Karpas-422 (cell line): Measurements from ENCODE around the gene NABP1. TPM values are rescaled to one million over a fixed set of nuclear protein-coding genes. Genes with fewer than 3 reads are reported as not detected.

Experiments used
- DNase-seq: peaks from one replicate; pipeline ENCODE4 v3.0.0-alpha.2; 2015
- H2AFZ ChIP-seq: fragments of 200-600 bp; sonication (generic); 2 replicates; pipeline ENCODE4 v1.6.1; 2014; ENCODE audit warnings: antibody characterized with exemption, low read length, mixed read lengths
- H3K27ac ChIP-seq: fragments of 200-600 bp; sonication (generic); 2 replicates; pipeline ENCODE4 v1.5.1; 2014; ENCODE audit warnings: mild to moderate bottlenecking, low read length, moderate library complexity
- H3K27me3 ChIP-seq: fragments of 200-600 bp; sonication (generic); 2 replicates; pipeline ENCODE4 v1.6.1; 2014; ENCODE audit warnings: low read length, mixed read lengths
- H3K36me3 ChIP-seq: fragments of 200-600 bp; sonication (generic); 2 replicates; pipeline ENCODE4 v1.6.1; 2014; ENCODE audit warnings: low read length, mixed read lengths; ENCODE audit not compliant: insufficient read depth
- H3K4me1 ChIP-seq: fragments of 200-600 bp; sonication (generic); 2 replicates; pipeline ENCODE4 v1.6.1; 2014; ENCODE audit warnings: mild to moderate bottlenecking, low read length, mixed read lengths
- H3K4me2 ChIP-seq: fragments of 200-600 bp; sonication (generic); 2 replicates; pipeline ENCODE4 v1.6.1; 2014; ENCODE audit warnings: low read length, low read depth, mild to moderate bottlenecking; ENCODE audit not compliant: poor library complexity, severe bottlenecking
- H3K4me3 ChIP-seq: fragments of 200-600 bp; sonication (generic); 2 replicates; pipeline ENCODE4 v1.5.1; 2014; ENCODE audit warnings: mild to moderate bottlenecking, antibody characterized with exemption, low read length, mixed read lengths
- H3K79me2 ChIP-seq: fragments of 200-600 bp; sonication (generic); 2 replicates; pipeline ENCODE4 v1.6.1; 2014; ENCODE audit warnings: mild to moderate bottlenecking, low read length, mixed read lengths
- H3K9ac ChIP-seq: fragments of 200-600 bp; sonication (generic); 2 replicates; pipeline ENCODE4 v1.6.0; 2014; ENCODE audit warnings: low read length
- H3K9me2 ChIP-seq: fragments of 200-600 bp; sonication (generic), shearing (Covaris generic); replicated peaks from 2 replicates; pipeline ENCODE4 v1.6.0; 2014; ENCODE audit warnings: mild to moderate bottlenecking, low read length, moderate library complexity; ENCODE audit not compliant: insufficient read depth
- H3K9me3 ChIP-seq: fragments of 300-700, 200-600 bp; sonication (generic); 2 replicates; pipeline ENCODE4 v1.6.1; 2014; ENCODE audit warnings: low read length, mixed read lengths
- H4K20me1 ChIP-seq: fragments of 200-600 bp; sonication (generic); 2 replicates; pipeline ENCODE4 v1.6.1; 2014; ENCODE audit warnings: mild to moderate bottlenecking, antibody characterized with exemption, low read length, low read depth; ENCODE audit not compliant: insufficient read depth
- total RNA-seq: library from RNA; depleted of rRNA; stranded (reverse); fragments of >200 nt; shearing (Covaris generic); gene quantifications from 2 replicates; pipeline ENCODE4 v1.2.3, GENCODE V29; 2014; ENCODE audit warnings: low replicate concordance

Gene NABP1
- total RNA-seq, 1 experiment from 2014 or later, result 52.4 TPM

- DNase-seq, result no peak
- H3K9ac ChIP-seq, result no peak overlapping the region
- no peak overlapping the region for H2AFZ ChIP-seq
- H3K79me2 ChIP-seq, result no peaks in the 10 kb centered on the region
- H3K27ac ChIP-seq, result no peak overlapping the region
- no peaks in the 10 kb centered on the region for H3K27me3 ChIP-seq
- H3K4me2 ChIP-seq, result no peak overlapping the region
- no peaks in the 10 kb centered on the region for H3K9me3 ChIP-seq
- no peaks in the 10 kb centered on the region for H4K20me1 ChIP-seq
- H3K9me2 ChIP-seq, result no peaks in the 10 kb centered on the region
- no peaks in the 10 kb centered on the region for H3K36me3 ChIP-seq
- peaks cover 9% of the 10 kb centered on the region for H3K4me1 ChIP-seq
- H3K4me3 ChIP-seq, result no peak overlapping the region
These were observed 33.7 kb downstream of the NABP1 start for GRCh38 chr2:191711621-191712020.

- Histone ChIP-seq H3K27me3 (no peaks in the 10 kb centered on the region), H3K9me3 (no peaks in the 10 kb centered on the region), H3K36me3 (no peaks in the 10 kb centered on the region), H3K4me1 (peaks cover 9% of the 10 kb centered on the region), H3K9me2 (no peaks in the 10 kb centered on the region), H3K79me2 (no peaks in the 10 kb centered on the region), H3K27ac (no peak overlapping the region), H2AFZ (no peak overlapping the region), H3K4me2 (no peak overlapping the region), H3K4me3 (no peak overlapping the region), H3K9ac (no peak overlapping the region), H4K20me1 (no peaks in the 10 kb centered on the region)
- no peak for DNase-seq
These were observed 35.9 kb downstream of the NABP1 start for GRCh38 chr2:191713837-191714236.

- no peak overlapping the region for H3K4me2 ChIP-seq
- H3K9me3 ChIP-seq, result no peaks in the 10 kb centered on the region
- H3K4me1 ChIP-seq, result peaks cover 8% of the 10 kb centered on the region
These were observed 37.0 kb downstream of the NABP1 start for GRCh38 chr2:191714925-191715324.

GRCh38 chr2:191715471-191715870 lies 37.5 kb downstream of the NABP1 start:
- Histone ChIP-seq H3K27ac (no peak overlapping the region), H3K9ac (no peak overlapping the region), H4K20me1 (no peaks in the 10 kb centered on the region), H3K4me1 (peaks cover 2% of the 10 kb centered on the region), H3K4me2 (no peak overlapping the region), H2AFZ (no peak overlapping the region), H3K4me3 (no peak overlapping the region), H3K27me3 (no peaks in the 10 kb centered on the region), H3K36me3 (no peaks in the 10 kb centered on the region), H3K9me3 (no peaks in the 10 kb centered on the region), H3K9me2 (no peaks in the 10 kb centered on the region), H3K79me2 (no peaks in the 10 kb centered on the region)
- DNase-seq, result no peak

More at GRCh38 chr2:191714925-191715324, 37.0 kb downstream of the NABP1 start:
- Histone ChIP-seq H3K27me3 (no peaks in the 10 kb centered on the region), H3K9me2 (no peaks in the 10 kb centered on the region), H4K20me1 (no peaks in the 10 kb centered on the region), H3K9ac (no peak overlapping the region), H3K79me2 (no peaks in the 10 kb centered on the region), H2AFZ (no peak overlapping the region), H3K36me3 (no peaks in the 10 kb centered on the region), H3K4me3 (no peak overlapping the region), H3K27ac (no peak overlapping the region)
- no peak for DNase-seq

GRCh38 chr2:191719261-191719660 lies 41.3 kb downstream of the NABP1 start:
- no peak overlapping the region for H3K27ac ChIP-seq
- no peaks in the 10 kb centered on the region for H3K9me3 ChIP-seq
- no peaks in the 10 kb centered on the region for H3K4me1 ChIP-seq
- no peak overlapping the region for H2AFZ ChIP-seq
- H3K27me3 ChIP-seq, result no peaks in the 10 kb centered on the region
- H3K36me3 ChIP-seq, result no peaks in the 10 kb centered on the region
- H3K9ac ChIP-seq, result no peak overlapping the region
- H3K9me2 ChIP-seq, result no peaks in the 10 kb centered on the region
- DNase-seq, result no peak
- no peaks in the 10 kb centered on the region for H4K20me1 ChIP-seq
- no peak overlapping the region for H3K4me2 ChIP-seq
- H3K79me2 ChIP-seq, result no peaks in the 10 kb centered on the region
- H3K4me3 ChIP-seq, result no peak overlapping the region

- Histone ChIP-seq H3K27me3 (no peaks in the 10 kb centered on the region), H3K36me3 (no peaks in the 10 kb centered on the region), H3K4me1 (no peaks in the 10 kb centered on the region), H3K9me3 (no peaks in the 10 kb centered on the region), H3K4me3 (no peak overlapping the region), H3K79me2 (no peaks in the 10 kb centered on the region), H2AFZ (no peak overlapping the region), H3K9me2 (no peaks in the 10 kb centered on the region), H4K20me1 (no peaks in the 10 kb centered on the region), H3K4me2 (no peak overlapping the region), H3K27ac (no peak overlapping the region), H3K9ac (no peak overlapping the region)
- no peak for DNase-seq
These were observed 42.0 kb downstream of the NABP1 start for GRCh38 chr2:191719938-191720337.

GRCh38 chr2:191721331-191721730 lies 43.4 kb downstream of the NABP1 start:
- Histone ChIP-seq H3K27ac (no peak overlapping the region), H3K4me3 (no peak overlapping the region), H3K36me3 (no peaks in the 10 kb centered on the region), H2AFZ (no peak overlapping the region), H3K9me3 (no peaks in the 10 kb centered on the region), H3K9me2 (no peaks in the 10 kb centered on the region), H4K20me1 (no peaks in the 10 kb centered on the region), H3K4me2 (no peak overlapping the region), H3K27me3 (no peaks in the 10 kb centered on the region), H3K79me2 (no peaks in the 10 kb centered on the region), H3K4me1 (no peaks in the 10 kb centered on the region), H3K9ac (no peak overlapping the region)
- no peak for DNase-seq

- Histone ChIP-seq H2AFZ (no peak overlapping the region), H3K27ac (no peak overlapping the region), H3K9ac (no peak overlapping the region), H3K79me2 (no peaks in the 10 kb centered on the region), H3K9me2 (no peaks in the 10 kb centered on the region), H3K9me3 (no peaks in the 10 kb centered on the region), H4K20me1 (no peaks in the 10 kb centered on the region), H3K4me3 (no peak overlapping the region), H3K4me1 (no peaks in the 10 kb centered on the region), H3K36me3 (no peaks in the 10 kb centered on the region), H3K27me3 (no peaks in the 10 kb centered on the region), H3K4me2 (no peak overlapping the region)
- DNase-seq, result peak; percentile 58
These were observed 46.1 kb downstream of the NABP1 start for GRCh38 chr2:191724015-191724414.
